HG03521 (cell line): ENCODE measurements around the gene RNF175.

Experiments
- ATAC-seq: cut with Tn5 transposase; IDR thresholded peaks from one replicate; pipeline ENCODE4 v1.9.1; 2021; ENCODE audit warnings: mild to moderate bottlenecking, moderate library complexity; ENCODE audit not compliant: unreplicated experiment

Gene RNF175

DNA sequence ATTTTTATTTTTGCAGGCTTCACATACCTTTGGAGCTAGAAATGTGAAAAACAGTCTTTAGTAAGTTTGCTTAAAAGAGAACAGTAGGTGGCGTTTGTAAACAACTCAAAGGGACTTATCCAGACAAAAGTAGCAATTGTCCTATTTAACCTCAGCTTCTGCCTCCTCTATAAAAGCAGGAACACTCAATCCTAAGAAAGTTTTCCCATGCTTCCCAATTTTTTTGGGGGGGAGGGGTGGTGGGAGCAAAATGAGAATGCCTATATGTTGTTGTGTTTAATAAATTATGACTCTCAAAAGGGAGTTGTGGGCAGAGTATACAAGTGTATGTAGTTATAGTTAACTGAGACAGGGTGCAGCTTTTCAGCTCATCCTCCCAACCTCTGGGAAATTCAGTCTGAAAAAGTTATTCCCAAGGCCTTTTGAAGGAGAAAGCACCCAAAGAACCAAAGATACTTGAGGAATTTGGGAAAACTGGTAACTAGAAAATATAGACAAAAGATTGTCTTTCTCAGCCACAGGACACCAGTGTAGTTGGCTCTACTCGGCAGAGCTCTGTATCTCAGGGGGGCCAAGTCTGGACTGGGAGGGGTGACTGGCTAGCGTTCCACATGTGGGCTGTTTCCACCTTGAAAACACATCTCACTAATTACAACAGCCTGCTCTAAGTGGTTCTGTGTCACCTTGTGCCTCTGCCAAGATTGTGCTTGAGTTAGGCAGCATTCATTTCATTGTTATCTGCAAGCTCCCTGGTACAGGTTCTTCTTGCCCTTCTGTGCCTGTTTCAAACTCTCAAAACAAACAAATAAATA lies 26.3 kb upstream of the RNF175 start:
- no peak for ATAC-seq

DNA sequence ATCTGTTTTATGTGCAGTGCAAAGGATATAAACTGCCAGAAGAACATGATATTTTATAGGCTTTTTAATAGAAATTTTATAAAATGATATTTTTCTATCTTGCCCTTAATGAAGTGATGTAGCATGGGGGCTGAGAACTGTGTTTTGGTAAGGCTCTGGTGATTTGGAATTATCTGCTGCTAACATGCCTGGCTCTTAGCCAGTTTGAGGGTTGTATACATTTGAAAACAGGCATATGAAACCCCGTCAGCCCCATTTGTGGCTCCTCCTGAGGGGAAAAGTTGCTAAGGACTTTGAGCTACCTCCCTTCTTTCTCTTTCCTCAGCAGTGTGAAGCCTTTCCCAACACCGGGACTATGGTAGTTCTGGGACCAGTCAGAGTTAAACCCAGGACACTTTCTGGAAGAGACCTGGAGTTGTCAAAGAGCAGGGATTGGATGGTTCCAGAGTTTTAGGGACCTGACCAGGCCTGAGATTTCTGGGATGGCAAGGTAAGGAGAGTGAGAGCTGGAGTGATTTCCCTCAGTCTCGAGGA lies 24.4 kb upstream of the RNF175 start:
- no peak for ATAC-seq

DNA sequence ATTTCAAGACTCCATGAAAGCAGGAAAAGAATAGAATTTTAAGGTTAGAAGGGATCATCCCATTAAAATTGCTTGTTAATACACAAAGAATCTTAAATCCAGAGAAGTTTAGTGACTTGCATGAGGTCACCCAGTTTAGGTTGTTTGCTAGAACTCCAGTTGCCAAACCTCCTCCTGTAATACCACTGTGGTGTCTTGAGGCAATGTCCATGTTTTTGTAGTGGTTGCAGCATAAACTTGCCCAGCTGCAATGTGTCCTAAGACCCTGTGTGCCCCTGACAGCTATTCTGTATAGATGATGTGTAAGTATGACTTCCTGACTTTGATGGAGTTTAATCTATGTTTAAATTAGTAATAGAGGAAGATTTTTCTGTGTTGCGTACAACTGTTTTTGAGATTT lies 22.8 kb upstream of the RNF175 start:
- no peak for ATAC-seq

DNA sequence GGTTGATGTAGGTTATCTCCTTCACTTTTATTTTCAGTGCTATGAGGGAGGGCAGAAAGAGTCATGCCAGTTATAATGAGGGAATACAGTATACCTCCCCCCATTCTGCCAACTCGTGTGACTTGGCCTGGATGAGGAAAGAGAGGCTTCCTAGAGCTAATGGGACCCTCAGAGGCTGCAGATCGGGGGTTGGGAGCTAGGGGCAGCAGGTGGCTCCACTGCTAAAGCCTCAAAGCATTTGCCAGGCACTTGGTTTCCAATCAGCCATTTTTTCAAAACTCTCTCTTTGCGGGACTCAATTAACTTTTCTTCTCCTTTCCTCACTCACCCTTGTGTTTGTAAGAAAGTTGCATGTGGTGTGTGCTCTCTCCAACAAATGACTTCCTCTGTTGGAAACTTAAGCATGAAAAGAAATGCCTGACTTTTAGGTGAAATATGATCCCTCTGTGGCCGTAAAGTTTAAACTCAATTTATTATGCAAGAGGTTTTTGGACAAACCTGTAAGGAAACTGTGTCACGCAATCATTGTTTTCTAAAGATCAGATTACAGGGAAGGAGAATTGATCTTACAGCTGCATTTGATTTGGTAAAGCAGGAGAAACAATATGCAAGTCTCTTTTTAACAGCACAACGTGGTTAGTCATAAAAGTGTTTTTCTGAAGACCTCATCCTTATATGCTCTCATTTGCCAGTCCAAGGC lies 22.0 kb upstream of the RNF175 start:
- ATAC-seq: no peak

DNA sequence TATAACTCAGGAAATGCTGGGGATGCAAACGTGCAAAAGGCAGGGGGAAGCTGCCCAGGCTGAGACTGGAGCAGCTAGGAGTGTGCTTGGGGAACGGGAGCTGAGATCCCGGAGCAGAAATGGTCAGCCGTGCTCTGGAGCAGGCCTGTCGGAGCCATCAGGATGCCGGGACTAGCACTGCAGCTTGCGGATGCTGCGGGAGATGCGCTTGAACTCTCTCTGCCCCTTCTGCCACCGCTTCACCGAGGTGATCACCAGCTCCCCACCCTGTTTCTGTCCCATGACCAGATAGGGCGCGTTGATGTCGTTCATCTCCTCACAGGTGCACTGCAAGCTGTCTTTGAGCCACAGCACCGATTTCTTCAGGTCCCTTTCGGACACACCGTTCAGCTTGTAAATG lies 21.5 kb upstream of the RNF175 start:
- no peak for ATAC-seq

DNA sequence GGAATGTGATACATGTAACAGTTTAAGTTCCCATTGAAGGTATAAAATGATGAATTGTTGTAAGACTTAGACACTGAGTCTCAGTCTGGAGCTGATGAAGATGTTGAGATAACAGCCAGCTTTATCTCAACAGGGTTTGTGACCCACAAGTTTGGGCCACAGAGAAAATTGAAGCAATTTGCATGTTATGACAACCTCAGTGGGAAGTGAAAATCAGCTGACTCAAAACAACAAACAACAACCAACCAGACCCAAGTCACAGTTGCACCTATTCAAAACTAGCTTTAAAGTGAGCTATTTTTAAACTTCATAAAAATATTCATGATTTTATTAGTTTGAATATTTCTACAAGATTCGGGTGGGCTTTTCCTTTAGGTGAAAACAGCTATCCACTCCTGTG lies 21.1 kb upstream of the RNF175 start:
- peak; percentile 75 for ATAC-seq

DNA sequence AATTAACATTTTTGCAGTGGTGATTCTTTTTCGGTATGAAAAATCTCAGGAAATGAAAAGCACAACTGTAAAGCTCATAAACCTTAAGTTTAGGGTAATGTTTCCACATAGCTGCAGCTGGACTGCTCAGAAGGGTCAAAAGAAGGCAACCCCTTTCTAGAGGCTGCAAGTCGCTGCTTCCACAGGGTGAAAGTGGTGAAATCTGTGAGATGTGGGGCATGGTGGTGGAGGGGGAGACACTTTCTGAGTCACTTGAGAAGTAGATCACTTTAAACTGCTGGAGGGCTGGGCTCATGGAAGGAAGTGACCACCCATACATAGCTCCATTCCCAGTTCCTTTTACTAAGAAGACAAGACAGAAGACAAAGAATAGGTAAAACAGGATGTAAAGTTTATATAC lies 20.4 kb upstream of the RNF175 start:
- ATAC-seq: no peak

DNA sequence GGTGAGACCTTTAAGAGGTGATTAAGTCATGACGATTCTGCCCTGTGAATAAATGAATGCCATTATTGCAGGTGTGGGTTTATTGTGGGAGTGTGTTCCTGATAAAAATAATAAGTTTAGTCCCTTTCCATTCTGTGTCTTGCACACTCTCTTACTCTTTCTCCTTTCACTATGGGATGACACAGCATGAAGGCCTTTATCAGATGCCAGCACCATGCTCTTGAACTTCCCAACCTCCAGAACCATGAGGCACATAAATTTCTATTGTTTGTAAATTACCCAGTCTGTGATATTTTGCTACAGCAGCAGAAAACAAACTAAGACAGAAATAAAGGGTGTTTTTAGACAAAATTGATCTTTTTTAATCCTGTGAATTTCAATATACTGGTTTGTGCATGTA lies 18.6 kb upstream of the RNF175 start:
- no peak for ATAC-seq

DNA sequence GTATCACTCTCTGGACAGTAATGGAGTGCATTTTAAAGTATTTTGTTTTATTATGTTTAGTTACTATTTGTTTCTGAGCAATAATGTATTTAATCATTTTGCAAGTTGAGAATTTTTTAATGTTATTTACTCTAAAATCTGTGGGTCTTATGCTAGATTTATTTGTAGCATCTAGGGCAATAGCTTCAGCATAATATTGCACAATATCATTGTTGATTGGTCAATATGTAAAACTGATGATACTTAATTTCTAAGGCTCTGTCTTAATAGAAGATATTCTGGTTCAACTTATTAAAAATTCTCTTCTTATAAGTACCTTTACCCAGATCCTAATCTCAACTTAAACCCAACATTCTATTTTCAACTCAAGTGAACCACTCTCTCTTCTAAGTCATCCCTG lies 17.6 kb upstream of the RNF175 start:
- no peak for ATAC-seq

DNA sequence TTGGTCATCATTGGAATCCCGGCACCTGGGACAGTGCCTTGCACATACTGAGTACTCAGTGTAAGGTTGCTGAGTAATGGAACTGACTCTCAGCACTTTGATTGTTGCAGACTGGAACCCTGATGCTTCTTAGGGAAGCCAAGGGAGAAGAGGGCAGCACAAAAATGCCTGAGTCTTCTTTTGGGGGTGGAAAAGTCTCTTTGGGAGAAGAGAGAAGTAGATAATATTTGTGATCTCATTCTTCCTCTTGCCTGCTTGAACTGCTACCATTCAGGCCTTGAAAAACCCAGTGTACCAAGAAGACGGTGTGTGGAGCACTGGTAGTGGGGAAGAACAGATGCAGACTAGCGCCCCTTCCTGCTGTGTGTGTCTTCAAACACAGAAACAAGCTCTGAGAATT lies 16.8 kb upstream of the RNF175 start:
- ATAC-seq: no peak

DNA sequence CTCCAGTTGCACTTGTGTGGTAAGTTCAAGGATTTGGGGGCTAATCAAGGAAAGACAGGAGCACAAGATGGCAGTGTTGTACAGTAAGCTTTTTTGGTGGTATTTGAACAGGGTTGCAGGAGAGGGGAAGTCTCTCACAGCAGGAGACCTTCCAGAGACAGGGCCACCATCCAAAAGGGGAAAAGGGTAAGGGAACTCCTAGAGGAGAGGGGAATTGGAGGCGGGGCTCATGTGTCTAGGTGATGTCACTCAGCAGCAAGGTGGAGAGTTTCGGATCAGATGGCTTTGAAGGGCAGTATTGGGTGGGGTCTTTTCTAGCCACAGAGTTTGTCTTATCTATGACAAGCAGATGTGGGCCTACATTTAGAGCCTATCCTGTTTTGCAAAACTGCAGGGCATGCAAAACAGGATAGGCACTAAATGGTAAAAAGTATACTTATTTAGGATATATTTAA lies 13.4 kb upstream of the RNF175 start:
- ATAC-seq: no peak

DNA sequence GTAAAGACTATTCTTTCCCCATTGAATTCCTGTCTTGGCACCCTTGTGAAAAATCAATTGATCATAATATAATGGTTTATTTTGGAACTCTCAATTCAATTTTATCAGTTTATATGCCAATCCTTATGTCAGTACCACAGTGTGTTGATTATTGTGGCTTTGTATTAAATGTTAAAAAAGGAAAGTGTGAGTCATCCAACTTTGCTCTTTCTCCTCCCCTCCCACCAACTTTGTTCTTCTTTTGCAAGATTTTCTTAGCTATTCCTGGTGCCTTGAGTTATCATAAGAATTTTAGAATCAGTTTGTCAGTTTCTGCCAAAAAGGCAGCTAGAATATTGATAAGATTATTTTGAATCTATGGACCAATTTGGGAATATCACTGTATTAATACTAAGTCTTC lies 11.2 kb upstream of the RNF175 start:
- ATAC-seq: no peak

DNA sequence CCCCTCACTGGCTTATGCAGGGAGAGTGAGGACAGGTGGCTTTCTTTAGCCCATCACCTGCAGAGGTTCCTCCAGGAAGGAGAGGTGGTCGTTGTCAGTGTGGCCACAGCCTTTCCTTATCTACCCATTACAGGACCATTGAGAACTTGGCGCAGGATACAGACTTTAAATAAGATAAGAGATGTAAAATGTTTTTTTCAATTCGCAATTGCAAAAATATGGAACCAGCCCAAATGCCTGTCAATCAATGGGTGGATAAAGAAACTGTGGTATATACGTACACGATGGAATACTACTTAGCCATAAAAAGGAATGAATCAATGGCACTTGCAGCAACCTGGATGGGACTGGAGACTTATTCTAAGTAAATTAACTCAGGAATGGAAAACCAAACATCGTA lies 6.9 kb upstream of the RNF175 start:
- no peak for ATAC-seq

DNA sequence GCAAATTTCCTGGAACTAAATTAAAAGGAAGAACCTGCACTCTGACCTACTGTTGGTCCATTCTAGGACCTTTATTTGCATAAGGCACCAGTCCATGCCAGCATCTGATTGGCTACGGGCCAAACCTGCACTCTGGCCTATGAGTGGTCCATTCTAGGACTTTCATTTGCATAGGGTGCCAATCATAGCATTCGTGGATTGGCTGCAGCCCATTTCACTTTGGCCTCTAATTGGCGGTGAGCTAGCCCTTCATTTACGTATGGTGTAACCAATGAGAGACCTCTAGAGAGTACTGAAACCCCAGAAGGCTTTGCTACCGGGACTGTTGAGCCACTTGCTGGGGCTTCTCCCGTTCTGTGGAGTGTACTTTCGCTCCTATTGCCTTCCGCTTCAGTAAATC lies 6.1 kb upstream of the RNF175 start:
- no peak for ATAC-seq

DNA sequence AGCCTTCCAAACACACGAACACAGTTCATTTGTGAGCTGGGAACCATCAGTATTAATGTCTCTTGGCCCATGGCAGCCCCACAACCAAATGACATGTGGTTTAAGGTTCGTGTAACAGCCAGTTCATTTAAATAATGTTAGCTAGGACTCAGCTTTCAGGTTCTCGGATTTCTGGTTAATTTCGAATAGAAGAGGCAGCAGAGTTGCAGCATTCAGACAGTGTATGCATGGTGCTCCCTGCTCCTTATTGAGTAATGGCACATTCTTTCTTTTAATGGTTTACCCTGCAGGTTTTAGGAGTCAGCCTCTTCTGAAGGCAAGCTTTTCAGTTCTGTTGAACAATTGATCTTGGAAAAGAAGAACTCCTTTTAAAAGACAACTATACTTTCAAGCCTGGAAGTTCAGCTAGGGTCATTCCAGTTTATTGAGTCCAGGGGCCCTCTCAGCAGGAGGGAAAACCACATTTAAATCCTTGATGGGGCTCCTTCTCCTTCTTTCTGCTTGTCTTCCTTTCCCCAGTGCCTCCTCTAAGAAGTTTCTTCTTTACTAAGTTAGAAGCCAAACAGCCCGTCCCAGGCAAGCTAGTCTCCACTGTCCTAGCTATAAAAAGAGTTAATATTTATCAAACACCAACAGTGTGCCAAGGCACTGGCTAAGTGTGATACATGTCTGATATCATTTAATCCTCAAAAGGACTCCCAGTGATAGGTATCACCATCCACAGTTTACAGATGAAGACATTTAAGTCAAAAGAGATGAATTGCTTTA lies 5.0 kb upstream of the RNF175 start:
- ATAC-seq: no peak

DNA sequence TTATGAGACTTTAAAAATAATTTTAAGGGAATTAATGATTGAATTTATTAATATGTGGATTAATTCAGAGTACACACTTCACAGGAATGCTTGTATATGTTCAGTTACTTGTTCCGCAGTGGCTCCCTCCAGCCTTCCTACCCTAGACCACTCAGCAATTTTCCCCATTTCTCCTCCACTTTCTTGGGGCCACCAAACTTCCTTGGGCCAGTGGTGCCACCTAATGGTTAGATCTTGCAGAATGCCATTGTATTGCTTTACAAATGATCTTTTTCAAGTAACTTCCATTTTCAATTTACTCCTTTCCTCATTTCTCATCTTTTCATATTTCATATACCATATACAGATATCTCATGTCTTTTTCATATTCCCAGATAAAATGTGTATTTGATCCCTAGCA lies 3.6 kb upstream of the RNF175 start:
- no peak for ATAC-seq

DNA sequence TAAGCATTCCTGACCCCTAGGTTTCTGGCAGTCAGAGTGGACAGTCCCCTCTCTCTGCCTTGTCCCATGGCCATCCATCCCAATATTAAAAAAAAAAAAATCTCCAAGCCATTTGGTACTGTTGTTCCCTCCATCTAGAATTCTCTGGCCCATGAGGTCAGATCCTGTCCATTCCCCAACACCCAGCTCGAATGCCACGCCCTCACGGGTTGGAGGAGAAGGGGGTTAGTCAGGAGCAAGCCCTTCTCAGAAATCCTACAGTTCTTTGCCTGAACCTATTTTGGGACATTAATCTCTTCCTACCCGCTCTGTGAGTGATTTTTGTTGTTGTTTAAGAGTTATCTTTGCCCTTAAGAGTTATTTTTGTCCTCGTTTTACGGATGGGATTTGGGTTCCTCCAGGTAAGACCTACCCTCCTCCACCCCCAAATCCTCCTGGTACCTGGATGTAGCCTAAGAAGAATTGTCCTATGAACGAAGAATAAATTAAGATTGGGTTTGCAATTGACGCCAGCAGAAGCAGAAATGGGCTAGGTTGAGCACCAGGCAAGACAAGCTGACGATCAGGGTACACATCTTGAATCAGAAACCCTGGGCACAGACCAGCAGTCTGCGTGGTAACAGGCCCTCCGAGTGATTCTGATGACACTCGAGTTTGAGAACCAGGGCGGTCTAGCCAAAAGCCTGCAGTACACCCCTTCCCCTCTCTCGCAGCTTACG lies 977 bp downstream of the RNF175 start:
- no peak for ATAC-seq

DNA sequence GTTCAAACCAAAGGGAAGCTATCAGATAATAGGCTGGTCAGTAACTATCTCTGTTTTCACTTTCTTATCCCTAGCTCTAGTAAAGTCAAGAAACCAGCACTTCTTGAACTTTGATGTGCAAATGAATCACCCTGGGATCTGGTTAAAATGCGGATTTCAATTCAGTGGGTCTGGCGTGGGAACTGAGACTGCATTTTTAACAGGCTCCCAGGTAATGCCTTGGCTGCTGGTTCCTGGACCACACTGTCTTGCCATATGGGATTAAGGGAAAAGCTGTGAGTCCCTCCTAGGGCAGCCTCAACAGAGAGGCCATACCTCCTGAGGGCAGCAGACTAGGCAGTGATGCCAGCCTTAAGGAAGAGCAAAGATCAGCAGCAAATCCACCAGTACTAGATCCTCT lies 1.7 kb downstream of the RNF175 start:
- ATAC-seq: no peak

DNA sequence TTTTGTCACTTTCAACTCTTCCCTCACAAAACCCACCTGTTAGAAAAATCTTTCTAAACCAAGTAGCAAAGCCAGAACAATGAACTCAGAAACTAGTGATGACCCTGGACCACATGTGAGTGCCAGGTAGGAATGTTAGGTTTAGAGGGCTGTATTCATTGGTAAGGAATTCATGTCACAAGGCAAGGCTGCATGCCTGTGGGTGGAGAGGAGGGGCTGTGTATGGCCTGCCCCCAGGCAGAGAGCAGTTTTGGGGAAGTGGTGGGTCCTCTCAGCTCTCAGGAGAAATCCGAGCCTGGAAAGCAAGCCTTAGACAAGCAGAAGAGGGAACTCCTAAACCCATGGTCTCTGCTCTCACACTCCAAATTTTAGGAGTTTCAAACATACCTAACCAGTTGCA lies 2.4 kb downstream of the RNF175 start:
- ATAC-seq: no peak

DNA sequence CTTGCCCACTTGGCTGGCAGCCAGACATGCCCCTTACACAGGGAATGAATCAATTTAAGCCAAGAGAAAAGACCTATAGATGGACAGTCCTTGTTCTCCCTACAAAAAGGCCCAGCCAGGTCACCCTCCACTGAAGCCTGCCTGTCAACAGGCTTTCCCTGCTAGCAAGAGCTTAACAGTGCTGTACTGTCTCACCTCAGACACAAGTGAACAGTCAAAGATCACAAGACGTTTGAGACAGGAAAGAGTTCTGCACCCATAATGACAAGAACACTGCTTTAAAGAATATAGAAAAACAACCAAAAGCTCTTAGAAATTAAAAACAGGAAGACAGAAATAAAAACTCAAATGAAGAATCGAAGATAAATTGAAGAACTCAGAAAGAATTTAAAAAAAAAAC lies 4.6 kb downstream of the RNF175 start:
- ATAC-seq: no peak
